Activated T-helper 2 cell treated with anti-CD3 and anti-CD28 coated beads, Interferon-gamma antibody, Interleukin-2, Interleukin-4, amounts not matched to agents 10 μg/mL and 5 μg/mL and 100 μg/mL, durations not matched to agents 14 hours and 24 hours and 36 hours (primary cell): ENCODE results near the gene IPO4. TPM values are rescaled to one million over a fixed set of nuclear protein-coding genes. Genes with fewer than 3 reads are reported as not detected.

ENCODE experiments used
- DNase-seq: peaks from one replicate; pipeline ENCODE4 v3.0.0; 2021; ENCODE audit warnings: low spot score
- H3K27ac Mint-ChIP-seq: one replicate; pipeline ENCODE4 v1.8.0; 2021; ENCODE audit warnings: mixed read lengths
- H3K27me3 Mint-ChIP-seq: one replicate; pipeline ENCODE4 v1.8.0; 2021; ENCODE audit warnings: low read depth, mixed read lengths
- H3K36me3 Mint-ChIP-seq: one replicate; pipeline ENCODE4 v1.8.0; 2021; ENCODE audit warnings: low read depth, mixed read lengths
- H3K4me1 Mint-ChIP-seq: one replicate; pipeline ENCODE4 v1.8.0; 2021; ENCODE audit warnings: low read depth, mixed read lengths
- H3K4me3 Mint-ChIP-seq: one replicate; pipeline ENCODE4 v1.8.0; 2021; ENCODE audit warnings: low read depth, mild to moderate bottlenecking, moderate library complexity, mixed read lengths
- H3K9me3 Mint-ChIP-seq: one replicate; pipeline ENCODE4 v1.8.0; 2021; ENCODE audit warnings: mixed read lengths
- intact Hi-C: fragments of 100-400 bp; cut with micrococcal nuclease; formaldehyde crosslinking; loops from one replicate; pipeline ENCODE4 v1.15.1; 2023
- total RNA-seq: library from RNA; stranded (reverse); gene quantifications from 2 replicates; pipeline ENCODE4 v1.2.3, GENCODE V29; 2022

Gene IPO4
- total RNA-seq, 1 donor from 2014 or later: 80.4 TPM

DNA sequence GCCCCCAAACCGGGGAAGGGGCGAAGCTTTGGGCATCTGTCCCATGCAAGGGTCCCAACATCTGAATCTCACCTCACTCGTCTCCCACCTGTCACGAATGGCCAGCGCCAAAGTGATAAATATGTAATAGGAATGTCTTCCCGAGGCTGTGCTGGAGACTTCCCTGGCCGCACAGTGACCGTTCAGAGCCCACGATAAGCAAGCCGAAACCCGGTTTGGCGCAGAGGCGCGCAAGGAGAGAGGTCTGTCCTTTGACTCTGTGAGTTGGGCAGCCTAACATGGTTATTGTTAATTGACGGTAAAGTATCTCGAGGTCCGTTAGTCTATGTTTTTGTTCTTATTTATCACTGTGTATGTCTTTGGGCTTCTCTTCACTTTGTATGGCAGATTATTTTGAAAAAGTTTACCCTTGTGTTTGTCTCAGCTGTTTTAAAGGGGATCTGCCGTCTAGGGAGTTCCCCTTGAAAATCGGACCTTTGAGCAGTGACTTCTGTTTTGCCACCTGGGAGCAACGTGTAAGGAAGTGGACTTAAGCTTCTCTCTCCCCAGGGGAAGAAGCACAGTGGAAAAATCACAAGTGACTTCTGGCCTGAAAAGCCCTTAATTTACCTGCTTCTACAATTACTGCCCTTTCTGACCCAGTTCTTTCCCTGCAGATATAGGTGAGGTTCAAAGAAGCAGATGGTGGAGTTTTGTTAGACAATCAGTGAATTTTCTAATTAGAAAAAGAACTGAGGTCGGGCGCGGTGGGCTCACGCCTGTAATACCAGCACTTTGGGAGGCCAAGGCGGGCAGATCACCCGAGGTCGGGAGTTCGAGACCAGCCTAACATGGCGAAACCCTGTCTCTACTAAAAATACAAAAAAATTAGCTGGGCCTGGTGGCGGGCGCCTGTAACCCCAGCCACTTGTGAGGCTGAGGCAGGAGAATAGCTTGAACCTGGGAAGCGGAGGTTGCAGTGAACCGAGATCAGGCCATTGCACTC, 7.7 kb upstream of the IPO4 start:
- H3K27ac Mint-ChIP-seq: peak overlapping the region; percentile 97
- DNase-seq: no peak
- intact Hi-C loops: no loop called here
- no peaks in the 10 kb centered on the region for H3K27me3 Mint-ChIP-seq
- peaks cover 38% of the 10 kb centered on the region for H3K4me1 Mint-ChIP-seq
- H3K9me3 Mint-ChIP-seq: no peaks in the 10 kb centered on the region
- H3K4me3 Mint-ChIP-seq: peak overlapping the region; percentile 98
- peaks cover 51% of the 10 kb centered on the region for H3K36me3 Mint-ChIP-seq

DNA sequence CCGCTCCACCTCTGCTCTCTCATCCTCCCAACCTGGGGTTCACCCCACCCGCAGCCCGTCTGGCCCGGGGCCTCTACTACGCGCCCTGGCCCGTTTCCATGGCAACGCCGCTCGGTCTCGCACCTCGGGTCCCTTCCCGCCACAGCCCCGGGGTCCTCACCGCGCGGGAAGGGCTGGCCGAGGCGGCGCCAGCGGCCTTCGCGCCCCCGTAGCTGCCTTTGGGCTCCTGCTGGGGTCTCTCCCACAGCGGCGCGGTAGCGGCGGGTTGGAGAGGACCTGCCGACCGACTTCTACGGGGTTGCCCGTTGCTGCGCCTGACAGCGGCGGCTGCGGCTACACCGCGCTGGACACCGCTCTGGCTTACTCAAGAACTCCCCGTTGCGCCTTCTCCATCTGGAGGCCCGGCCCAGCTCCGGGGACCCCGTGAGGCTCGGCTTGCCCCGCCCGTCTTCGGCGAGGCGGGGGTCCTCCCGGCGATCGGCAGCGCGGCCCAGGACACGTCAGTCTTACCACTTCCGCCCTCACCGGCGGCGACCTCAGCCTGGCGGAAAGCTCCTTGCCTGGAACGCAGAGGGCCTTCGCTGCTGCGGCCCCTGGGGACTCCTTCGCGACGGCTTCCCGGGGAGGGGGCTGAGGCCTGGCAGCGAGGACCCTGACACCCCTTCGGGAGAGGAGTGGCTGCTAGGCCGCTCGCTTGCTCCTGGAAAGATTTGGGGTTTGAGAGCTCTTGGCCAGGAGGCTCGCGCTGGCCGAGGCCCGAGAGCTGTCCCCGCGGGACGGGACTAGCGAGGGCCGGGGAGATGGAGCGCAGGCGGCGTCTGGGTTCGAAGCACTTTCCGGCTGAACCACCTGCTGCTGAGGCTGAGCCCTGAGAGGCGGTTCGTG, 6.8 kb upstream of the IPO4 start, which contains the start of gene TM9SF1:
TSS of gene TM9SF1 (minus strand) at position 256 of the 885 bp plus-strand sequence. CDS start 422 bp downstream, outside the sequence.
- DNase-seq: peak; percentile 84
- H3K36me3 Mint-ChIP-seq: peaks cover 49% of the 10 kb centered on the region
- H3K27ac Mint-ChIP-seq: peak within 1 kb of the TSS; percentile 97
- no peaks in the 10 kb centered on the region for H3K27me3 Mint-ChIP-seq
- no peaks in the 10 kb centered on the region for H3K9me3 Mint-ChIP-seq
- peaks cover 38% of the 10 kb centered on the region for H3K4me1 Mint-ChIP-seq
- intact Hi-C loops: loop anchor here (1.0 to 2.0 kb wide), 3 partner anchors 18 to 47 kb away; partner anchors contain the start of genes CHMP4A, GMPR2, NEDD8 and TINF2
- H3K4me3 Mint-ChIP-seq: peak within 1 kb of the TSS; percentile 98

DNA sequence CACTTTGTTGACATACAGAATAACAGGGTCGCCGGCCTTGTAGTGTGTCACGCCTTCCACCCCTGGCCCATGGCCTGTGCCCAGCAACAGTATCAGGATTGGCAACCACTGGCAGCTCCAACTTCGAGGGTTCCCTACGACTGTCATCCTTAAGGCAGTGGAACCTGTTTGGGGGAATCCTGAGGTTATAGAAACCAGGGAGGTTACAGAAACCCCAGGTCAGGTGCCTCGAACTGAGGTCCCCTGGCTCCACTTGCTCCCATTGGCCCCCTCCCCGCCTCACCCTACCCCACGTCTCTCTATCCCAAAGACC, 6.2 kb upstream of the IPO4 start:
- H3K4me3 Mint-ChIP-seq: peak overlapping the region; percentile 98
- no peak for DNase-seq
- H3K4me1 Mint-ChIP-seq: peaks cover 40% of the 10 kb centered on the region
- H3K36me3 Mint-ChIP-seq: peaks cover 49% of the 10 kb centered on the region
- H3K9me3 Mint-ChIP-seq: no peaks in the 10 kb centered on the region
- peak overlapping the region; percentile 97 for H3K27ac Mint-ChIP-seq
- no peaks in the 10 kb centered on the region for H3K27me3 Mint-ChIP-seq
- intact Hi-C loops: loop anchor here (1.0 to 2.0 kb wide), 3 partner anchors 18 to 48 kb away; partner anchors contain the start of genes CHMP4A, GMPR2, NEDD8 and TINF2

DNA sequence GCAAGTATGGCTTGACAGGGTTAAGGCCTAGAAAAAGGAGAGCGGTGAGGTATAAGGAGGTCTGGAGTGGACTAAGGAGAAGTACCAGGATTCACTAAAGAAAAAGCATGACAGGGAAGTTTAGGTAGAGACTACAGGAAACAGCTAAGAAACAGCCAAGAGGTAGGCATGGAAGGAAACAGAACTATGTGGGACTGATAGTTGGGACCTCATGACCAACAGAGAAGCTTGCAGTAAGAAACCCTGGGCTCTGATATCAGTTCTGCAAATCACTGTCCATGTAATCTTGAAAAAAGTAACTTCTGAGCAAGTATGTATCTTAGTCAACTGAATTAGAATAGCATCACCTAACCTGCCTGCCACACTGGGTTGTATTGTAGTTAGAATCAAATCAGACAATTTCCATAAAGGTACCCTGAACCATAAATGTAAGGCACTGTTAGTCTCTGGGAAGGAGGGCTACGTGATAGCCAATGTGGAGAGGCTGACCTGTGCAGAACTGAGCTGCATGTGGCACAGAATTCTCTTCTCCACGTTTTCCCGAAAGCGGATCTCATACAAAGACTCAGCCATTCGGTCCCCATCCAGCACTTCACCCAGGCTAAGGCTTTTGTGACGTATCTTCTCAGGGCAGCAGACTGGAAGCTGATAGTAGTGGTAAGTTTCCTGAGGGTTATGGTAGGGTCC, 5.7 kb upstream of the IPO4 start:
- intact Hi-C loops: loop anchor here (2.0 kb wide), 1 partner anchor 48 kb away; the partner anchor contains the start of gene TINF2
- Mint-ChIP-seq H3K27me3 (no peaks in the 10 kb centered on the region), H3K27ac (peak overlapping the region; percentile 97), H3K4me3 (peak overlapping the region; percentile 98), H3K9me3 (no peaks in the 10 kb centered on the region), H3K4me1 (peaks cover 42% of the 10 kb centered on the region), H3K36me3 (peaks cover 47% of the 10 kb centered on the region)
- DNase-seq: no peak

DNA sequence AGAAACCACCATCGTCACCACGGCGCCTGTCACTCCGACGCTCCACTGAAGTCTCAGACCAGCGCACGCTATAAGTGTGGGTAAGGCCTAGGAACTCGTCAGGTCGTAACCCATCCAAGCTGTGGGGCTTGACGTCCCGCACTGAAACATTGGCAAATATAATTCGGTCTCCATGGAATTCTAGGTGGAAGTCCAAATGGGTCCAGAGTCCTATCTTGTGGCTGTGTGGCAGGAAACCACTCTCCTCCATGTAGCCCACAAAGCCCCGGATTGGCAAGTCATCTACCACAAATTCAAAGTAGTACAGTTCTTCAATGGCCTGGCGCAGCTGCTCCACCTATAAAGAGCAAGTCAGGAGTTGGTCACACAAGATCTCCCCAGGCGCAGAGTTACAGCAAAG, 4.3 kb upstream of the IPO4 start:
- H3K27ac Mint-ChIP-seq: peak overlapping the region; percentile 17
- peak overlapping the region; percentile 13 for H3K4me3 Mint-ChIP-seq
- no peaks in the 10 kb centered on the region for H3K9me3 Mint-ChIP-seq
- peaks cover 38% of the 10 kb centered on the region for H3K4me1 Mint-ChIP-seq
- intact Hi-C loops: no loop called here
- no peaks in the 10 kb centered on the region for H3K27me3 Mint-ChIP-seq
- peaks cover 41% of the 10 kb centered on the region for H3K36me3 Mint-ChIP-seq
- DNase-seq: no peak

DNA sequence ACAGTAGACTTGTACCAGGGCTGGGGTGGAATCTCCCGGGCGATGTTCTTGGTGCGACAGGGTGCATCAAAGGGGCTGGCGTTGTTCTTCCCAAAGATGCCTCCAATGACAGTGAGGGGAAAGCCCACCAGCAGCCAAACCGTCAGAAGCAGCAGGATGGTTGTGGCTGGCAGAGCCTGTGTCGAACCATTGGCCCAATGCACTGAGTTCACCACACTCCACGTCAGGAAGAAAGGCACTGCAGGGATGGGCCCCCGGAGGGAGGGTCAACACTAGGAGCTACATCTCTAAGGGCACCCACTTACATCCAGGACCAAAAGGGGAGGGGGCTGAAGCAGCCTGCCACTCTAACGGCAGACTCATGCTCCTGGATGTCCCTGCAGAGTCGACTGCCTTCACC, 1.8 kb upstream of the IPO4 start:
- Mint-ChIP-seq H3K4me3 (no peak overlapping the region), H3K9me3 (no peaks in the 10 kb centered on the region), H3K27me3 (no peaks in the 10 kb centered on the region), H3K27ac (no peak overlapping the region), H3K36me3 (peaks cover 52% of the 10 kb centered on the region), H3K4me1 (peaks cover 35% of the 10 kb centered on the region)
- intact Hi-C loops: no loop called here
- DNase-seq: no peak

DNA sequence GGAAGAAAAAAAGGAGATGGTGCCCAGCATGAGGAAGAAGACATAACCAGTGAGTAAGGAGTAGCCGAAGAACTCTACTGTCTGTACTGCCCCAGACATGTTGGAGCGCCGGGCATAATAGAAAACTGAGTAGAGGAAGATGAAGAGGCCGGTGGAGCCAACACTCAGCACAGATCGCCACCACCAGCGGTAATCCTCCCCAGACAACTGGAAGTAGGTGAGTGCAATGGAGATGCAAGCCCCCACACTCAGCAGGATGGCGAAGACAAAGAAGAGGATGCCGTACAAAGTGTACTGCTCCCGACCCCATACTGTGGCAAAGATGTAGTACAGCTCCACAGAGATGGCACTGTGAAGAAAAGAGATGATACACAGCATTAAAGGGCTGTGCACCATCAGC, 844 bp upstream of the IPO4 start:
- no peak for DNase-seq
- H3K36me3 Mint-ChIP-seq: peaks cover 58% of the 10 kb centered on the region
- H3K9me3 Mint-ChIP-seq: no peaks in the 10 kb centered on the region
- no peak overlapping the region for H3K27ac Mint-ChIP-seq
- intact Hi-C loops: loop anchor here (2.0 kb wide), 2 partner anchors 43 to 75 kb away; partner anchors contain the start of genes DCAF11, NRL, PSME2 and RNF31
- H3K4me3 Mint-ChIP-seq: no peak overlapping the region
- H3K27me3 Mint-ChIP-seq: no peaks in the 10 kb centered on the region
- peaks cover 29% of the 10 kb centered on the region for H3K4me1 Mint-ChIP-seq

DNA sequence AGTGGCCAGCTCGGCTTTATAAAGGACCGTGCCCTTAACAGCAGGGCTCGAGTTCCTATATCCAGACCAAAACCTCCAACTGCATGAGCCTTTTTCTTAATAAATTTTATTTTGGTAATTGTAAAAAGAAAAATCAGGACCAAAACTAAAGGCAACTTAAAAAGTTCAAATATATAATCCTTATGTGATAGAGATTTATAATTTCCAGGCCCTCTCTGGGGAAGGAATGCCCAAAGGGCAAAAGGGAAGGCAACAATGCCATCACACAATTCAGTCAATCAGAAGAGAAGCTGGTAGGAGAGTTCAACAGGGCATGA, 401 bp upstream of the IPO4 start:
- H3K27ac Mint-ChIP-seq: peak overlapping the region; percentile 81
- H3K4me1 Mint-ChIP-seq: peaks cover 25% of the 10 kb centered on the region
- DNase-seq: no peak
- intact Hi-C loops: loop anchor here (2.0 kb wide), 2 partner anchors 42 to 74 kb away; partner anchors contain the start of genes DCAF11, NRL, PSME2 and RNF31
- no peaks in the 10 kb centered on the region for H3K9me3 Mint-ChIP-seq
- peak overlapping the region; percentile 88 for H3K4me3 Mint-ChIP-seq
- peaks cover 61% of the 10 kb centered on the region for H3K36me3 Mint-ChIP-seq
- H3K27me3 Mint-ChIP-seq: no peaks in the 10 kb centered on the region

DNA sequence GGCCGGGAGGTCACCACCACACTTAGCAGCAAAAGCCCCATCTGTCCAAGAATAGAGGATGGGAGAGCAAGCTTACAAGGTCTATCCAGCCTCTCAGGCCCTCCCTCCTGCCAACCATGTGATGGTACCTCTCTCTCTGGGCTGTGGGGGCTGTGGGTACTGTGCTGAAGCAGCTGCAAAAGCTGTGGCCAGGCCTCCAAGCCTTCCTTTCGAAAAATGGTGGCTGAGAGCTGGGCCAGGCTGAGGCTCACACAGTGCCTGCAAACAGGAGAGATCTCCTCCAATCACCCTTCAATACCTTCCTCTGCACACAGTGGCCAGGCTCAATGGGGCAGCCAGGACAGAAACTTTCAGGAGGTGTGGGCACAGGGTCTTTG, 1.1 kb downstream of the IPO4 start:
- H3K4me1 Mint-ChIP-seq: peaks cover 17% of the 10 kb centered on the region
- no peaks in the 10 kb centered on the region for H3K27me3 Mint-ChIP-seq
- intact Hi-C loops: no loop called here
- peaks cover 66% of the 10 kb centered on the region for H3K36me3 Mint-ChIP-seq
- DNase-seq: no peak
- H3K27ac Mint-ChIP-seq: peak overlapping the region; percentile 81
- H3K4me3 Mint-ChIP-seq: peak overlapping the region; percentile 88
- no peaks in the 10 kb centered on the region for H3K9me3 Mint-ChIP-seq

DNA sequence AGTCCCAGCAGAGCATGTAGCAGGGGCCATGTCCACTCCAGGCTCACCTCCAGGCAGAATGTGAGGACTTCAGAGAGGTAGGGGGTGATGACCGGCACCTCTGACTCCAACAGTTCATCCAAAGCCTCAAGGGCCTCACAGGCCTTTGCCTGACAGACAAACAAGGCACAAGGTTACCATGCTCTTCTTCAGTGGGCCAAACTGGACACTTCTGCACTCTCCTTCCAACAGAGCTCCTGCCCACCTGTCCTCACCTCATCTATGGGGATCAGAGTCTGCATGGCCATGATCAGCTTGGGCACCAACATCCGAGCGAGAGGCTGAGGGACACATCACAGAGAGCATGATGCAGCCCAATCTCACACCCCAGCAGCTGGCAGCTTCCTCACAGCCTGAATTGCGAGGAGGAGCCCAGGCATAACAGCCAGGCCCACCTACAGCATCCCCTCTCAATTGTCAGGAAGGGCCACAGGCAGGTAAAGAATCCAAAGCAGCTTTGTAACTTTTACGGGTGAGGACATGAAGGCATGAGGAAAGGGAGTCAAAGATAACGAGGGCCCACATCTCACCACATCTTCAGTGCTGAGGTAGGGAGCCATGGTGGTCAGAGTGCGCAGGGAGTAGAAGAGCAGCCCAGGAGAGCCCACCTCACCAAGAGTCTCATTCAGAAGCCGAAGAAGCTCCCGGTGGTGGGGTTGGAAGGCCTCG, 1.6 kb downstream of the IPO4 start:
- Mint-ChIP-seq H3K4me1 (peaks cover 14% of the 10 kb centered on the region), H3K27me3 (no peaks in the 10 kb centered on the region), H3K36me3 (peaks cover 66% of the 10 kb centered on the region), H3K27ac (no peak overlapping the region), H3K9me3 (no peaks in the 10 kb centered on the region), H3K4me3 (peak overlapping the region; percentile 88)
- intact Hi-C loops: no loop called here
- no peak for DNase-seq

DNA sequence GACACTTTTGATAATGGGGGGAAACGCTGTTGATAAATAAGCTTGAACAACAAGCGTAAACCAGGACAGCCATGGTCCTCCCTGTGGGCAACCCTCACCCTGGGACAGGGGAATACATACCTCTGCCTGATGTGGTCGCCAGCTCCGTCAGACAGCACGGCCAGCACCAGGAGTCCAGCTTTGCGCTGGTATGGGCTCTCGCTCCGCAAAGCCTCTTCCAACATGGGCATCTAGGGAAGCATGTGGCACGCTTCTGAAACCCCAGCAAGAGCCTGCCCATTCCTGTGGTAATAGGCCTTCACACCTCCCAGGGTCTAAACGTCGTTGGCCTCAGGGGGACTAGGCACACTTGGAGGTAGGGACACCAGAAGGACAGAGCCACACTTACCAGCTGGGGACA, 2.9 kb downstream of the IPO4 start:
- no peaks in the 10 kb centered on the region for H3K9me3 Mint-ChIP-seq
- intact Hi-C loops: no loop called here
- peaks cover 70% of the 10 kb centered on the region for H3K36me3 Mint-ChIP-seq
- H3K4me3 Mint-ChIP-seq: no peak overlapping the region
- no peak for DNase-seq
- no peak overlapping the region for H3K27ac Mint-ChIP-seq
- H3K4me1 Mint-ChIP-seq: peaks cover 14% of the 10 kb centered on the region
- H3K27me3 Mint-ChIP-seq: no peaks in the 10 kb centered on the region

DNA sequence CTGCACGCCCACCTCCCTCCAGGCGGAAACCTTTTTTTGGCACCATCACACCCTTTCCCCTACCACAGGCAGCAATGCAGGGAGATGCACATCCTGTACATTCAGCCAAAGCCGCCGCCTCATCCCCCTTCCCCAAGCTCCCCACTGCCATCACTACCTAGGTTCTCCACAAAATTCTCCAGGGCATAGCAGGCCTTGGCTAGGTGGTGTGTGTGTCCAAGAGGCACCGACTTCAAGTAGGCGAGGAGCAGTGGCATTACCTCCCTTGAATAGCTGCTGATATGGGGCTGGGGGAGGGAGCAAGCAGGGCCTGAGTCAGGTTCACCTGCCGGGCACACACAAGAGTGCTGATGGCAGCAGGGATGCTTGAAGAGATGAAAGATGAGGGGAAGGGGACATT, 3.6 kb downstream of the IPO4 start:
- DNase-seq: no peak
- H3K4me3 Mint-ChIP-seq: no peak overlapping the region
- no peaks in the 10 kb centered on the region for H3K27me3 Mint-ChIP-seq
- peaks cover 71% of the 10 kb centered on the region for H3K36me3 Mint-ChIP-seq
- intact Hi-C loops: no loop called here
- H3K9me3 Mint-ChIP-seq: no peaks in the 10 kb centered on the region
- H3K27ac Mint-ChIP-seq: no peak overlapping the region
- H3K4me1 Mint-ChIP-seq: peaks cover 14% of the 10 kb centered on the region
